ENCODE results near the gene FAM53B. TPM values are rescaled to one million over a fixed set of nuclear protein-coding genes. Genes with fewer than 3 reads are reported as not detected.

FAM53B gene
- polyA plus RNA-seq, 1 of the 3 experiments (the other 2 are of a cell fraction): 5.6 TPM

DNA sequence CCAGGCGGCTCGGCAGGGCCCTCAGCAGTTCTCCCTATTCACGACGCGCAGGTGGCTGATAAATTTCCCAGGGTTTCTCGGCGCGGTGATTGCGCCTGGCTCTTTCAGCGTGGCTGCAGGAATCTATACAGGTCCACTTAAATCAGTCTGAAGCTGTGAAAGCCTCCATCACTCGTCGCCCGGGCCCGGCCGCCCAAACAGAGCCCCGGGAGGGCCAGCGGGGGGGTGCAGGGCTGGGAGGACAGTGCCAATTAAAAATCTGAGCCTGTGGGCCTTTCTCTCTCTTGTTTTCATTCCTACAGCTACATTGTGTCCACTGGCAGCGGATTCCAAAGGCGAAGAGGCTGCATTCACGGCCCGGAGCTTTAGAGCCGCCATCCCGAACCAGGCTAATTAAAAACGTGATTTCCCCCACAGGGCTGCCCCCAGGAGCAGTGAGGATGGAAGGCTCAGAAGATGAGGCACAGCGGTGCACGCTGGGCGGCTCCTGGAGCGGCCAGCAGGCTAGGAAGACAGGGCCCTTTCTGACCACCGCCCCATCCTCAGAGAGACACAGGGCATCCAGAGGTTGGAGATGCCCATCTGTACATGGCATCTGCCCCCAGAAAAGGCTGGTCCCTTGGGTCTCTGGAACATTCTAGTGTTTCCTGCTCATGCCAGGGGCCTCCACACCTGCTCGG is 100.7 kb downstream of the FAM53B start:
- no peaks in the 10 kb centered on the region for H3K9me3 ChIP-seq
- H3K4me3 ChIP-seq (ENCODE audit: low read depth in 2 of 2, low read length in 1 of 2): no peak overlapping the region
- ChIA-PET CTCF (interaction anchor here (0.9 to 4.1 kb wide), 2 partner anchors 24 to 98 kb away, joined by 3 to 13 read pairs; no protein-coding TSS in a partner anchor), POLR2A (no interaction called here)
- H3K36me3 ChIP-seq (replicated peaks in 1 of 2; ENCODE audit: control insufficient read depth in 1 of 2, insufficient read depth in 2 of 2, low read length in 1 of 2): no peaks in the 10 kb centered on the region
- TF ChIP-seq FOXM1 (IDR thresholded peaks at IDR 0.05; ENCODE audit: low read depth) (no peak), TCF12 (IDR thresholded peaks at IDR 0.05) (no peak), FOSL2 (IDR thresholded peaks at IDR 0.05; ENCODE audit: borderline replicate concordance, low read depth) (no peak), RAD21 (IDR thresholded peaks at IDR 0.05; ENCODE audit: low read length) (no peak), CHD2 (IDR thresholded peaks at IDR 0.05; ENCODE audit: low read length, partially characterized antibody) (no peak), SIN3A (IDR thresholded peaks at IDR 0.05; ENCODE audit: borderline replicate concordance, low read depth, low read length) (no peak), EP300 (IDR thresholded peaks at IDR 0.05; ENCODE audit: borderline replicate concordance in 1 of 2, low read depth in 1 of 2, low read length in 1 of 2) (no peak), REST (IDR thresholded peaks at IDR 0.05; ENCODE audit: low read depth, low read length) (no peak), ELF1 (IDR thresholded peaks at IDR 0.05) (no peak), NRF1 (IDR thresholded peaks at IDR 0.05; ENCODE audit: low read depth, low read length) (no peak), MXI1 (IDR thresholded peaks at IDR 0.05; ENCODE audit: low read depth, low read length) (no peak), SMC3 (IDR thresholded peaks at IDR 0.05; ENCODE audit: low read depth, low read length) (no peak)
- peaks cover 15 to 70% of the 10 kb centered on the region in 2 experiments for H3K4me1 ChIP-seq (ENCODE audit: control insufficient read depth in 1 of 2, insufficient read depth in 2 of 2, low read depth in 1 of 2, low read length in 1 of 2)
- no peak overlapping the region for H3K9ac ChIP-seq
- 96% methylated on average over 22 of the region's 30 CpGs for WGBS (ENCODE audit: low lambda C conversion rate)
- no peak for DNase-seq
- H3K9me2 ChIP-seq: no peaks in the 10 kb centered on the region
- no peaks in the 10 kb centered on the region; the same call in 1 of the 2 replicates for H4K20me1 ChIP-seq (ENCODE audit: insufficient read depth)
- no peak overlapping the region for H2AFZ ChIP-seq (ENCODE audit: low read depth)
- H3K4me2 ChIP-seq: no peak overlapping the region
- H3F3A ChIP-seq (replicated peaks; ENCODE audit: insufficient read depth): peaks cover 1% of the 10 kb centered on the region
- no peak overlapping the region; a peak in 1 of 4 replicates for H3K27ac ChIP-seq (ENCODE audit: low read depth in 2 of 2, low read length in 1 of 2)
- peaks cover 7% of the 10 kb centered on the region; the same call in 1 of the 2 replicates for H3K79me2 ChIP-seq (ENCODE audit: insufficient read depth)
- no peaks in the 10 kb centered on the region for H3K27me3 ChIP-seq (ENCODE audit: insufficient read depth)

DNA sequence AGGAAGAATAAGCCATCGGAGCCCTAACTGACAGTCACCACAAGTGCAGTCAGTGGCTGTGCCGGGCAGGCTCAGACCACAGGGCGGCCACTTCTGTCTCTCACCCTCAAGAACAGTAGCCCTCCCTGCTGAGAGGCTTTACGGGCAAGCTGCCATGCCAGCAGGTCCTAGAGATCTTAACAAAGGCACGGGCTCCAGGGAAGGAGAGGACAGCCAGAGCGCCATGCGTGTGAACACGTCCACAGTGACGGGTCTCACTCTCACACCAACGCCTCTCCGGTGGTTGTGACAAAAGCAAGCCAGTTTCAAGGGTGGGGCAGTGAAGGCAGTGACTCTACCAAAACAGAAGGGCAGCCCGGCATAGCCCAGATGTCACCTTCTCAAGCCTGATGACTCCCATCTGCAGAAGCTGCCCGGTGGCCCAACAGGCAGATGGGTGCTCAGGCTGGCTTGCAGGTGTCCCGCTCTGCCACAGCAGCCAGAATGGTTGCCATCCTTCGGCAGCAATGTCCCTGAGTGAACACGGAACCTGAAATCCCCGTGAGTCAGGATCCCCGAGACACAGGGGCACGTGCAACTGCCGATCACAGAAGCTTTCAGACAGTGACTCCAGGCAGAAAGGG is 102.0 kb downstream of the FAM53B start:
- 96% methylated on average over 20 of the region's 20 CpGs for WGBS (ENCODE audit: low lambda C conversion rate)
- DNase-seq: no peak
- H3K27ac ChIP-seq (ENCODE audit: low read depth in 2 of 2, low read length in 1 of 2): peak overlapping the region in 1 of 2 experiments; percentile 72; a peak in 1 of 4 replicates
- H3K9me3 ChIP-seq: no peaks in the 10 kb centered on the region
- CTCF ChIA-PET: interaction anchor here (0.9 to 4.1 kb wide), 2 partner anchors 23 to 99 kb away, joined by 3 to 13 read pairs; no protein-coding TSS in a partner anchor
- no peak for TF ChIP-seq ELF1 (IDR thresholded peaks at IDR 0.05)
- no peak for TF ChIP-seq FOXM1 (IDR thresholded peaks at IDR 0.05; ENCODE audit: low read depth)
- TF ChIP-seq RCOR1 (IDR thresholded peaks at IDR 0.05; ENCODE audit: low read length): no peak
- TF ChIP-seq, protein P1, sequence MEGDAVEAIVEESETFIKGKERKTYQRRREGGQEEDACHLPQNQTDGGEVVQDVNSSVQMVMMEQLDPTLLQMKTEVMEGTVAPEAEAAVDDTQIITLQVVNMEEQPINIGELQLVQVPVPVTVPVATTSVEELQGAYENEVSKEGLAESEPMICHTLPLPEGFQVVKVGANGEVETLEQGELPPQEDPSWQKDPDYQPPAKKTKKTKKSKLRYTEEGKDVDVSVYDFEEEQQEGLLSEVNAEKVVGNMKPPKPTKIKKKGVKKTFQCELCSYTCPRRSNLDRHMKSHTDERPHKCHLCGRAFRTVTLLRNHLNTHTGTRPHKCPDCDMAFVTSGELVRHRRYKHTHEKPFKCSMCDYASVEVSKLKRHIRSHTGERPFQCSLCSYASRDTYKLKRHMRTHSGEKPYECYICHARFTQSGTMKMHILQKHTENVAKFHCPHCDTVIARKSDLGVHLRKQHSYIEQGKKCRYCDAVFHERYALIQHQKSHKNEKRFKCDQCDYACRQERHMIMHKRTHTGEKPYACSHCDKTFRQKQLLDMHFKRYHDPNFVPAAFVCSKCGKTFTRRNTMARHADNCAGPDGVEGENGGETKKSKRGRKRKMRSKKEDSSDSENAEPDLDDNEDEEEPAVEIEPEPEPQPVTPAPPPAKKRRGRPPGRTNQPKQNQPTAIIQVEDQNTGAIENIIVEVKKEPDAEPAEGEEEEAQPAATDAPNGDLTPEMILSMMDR (IDR thresholded peaks at IDR 0.05): no peak
- no peak for TF ChIP-seq TAF1 (IDR thresholded peaks at IDR 0.05; ENCODE audit: borderline replicate concordance, low read depth, low read length)
- TF ChIP-seq NFIC (IDR thresholded peaks at IDR 0.05; ENCODE audit: borderline replicate concordance): no peak
- TF ChIP-seq EP300 (IDR thresholded peaks at IDR 0.05; ENCODE audit: borderline replicate concordance in 1 of 2, low read depth in 1 of 2, low read length in 1 of 2): no peak
- TF ChIP-seq, protein P2, sequence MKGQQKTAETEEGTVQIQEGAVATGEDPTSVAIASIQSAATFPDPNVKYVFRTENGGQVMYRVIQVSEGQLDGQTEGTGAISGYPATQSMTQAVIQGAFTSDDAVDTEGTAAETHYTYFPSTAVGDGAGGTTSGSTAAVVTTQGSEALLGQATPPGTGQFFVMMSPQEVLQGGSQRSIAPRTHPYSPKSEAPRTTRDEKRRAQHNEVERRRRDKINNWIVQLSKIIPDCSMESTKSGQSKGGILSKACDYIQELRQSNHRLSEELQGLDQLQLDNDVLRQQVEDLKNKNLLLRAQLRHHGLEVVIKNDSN (IDR thresholded peaks at IDR 0.05; ENCODE audit: borderline replicate concordance, low read depth): no peak
- no peak for TF ChIP-seq TCF12 (IDR thresholded peaks at IDR 0.05)
- H3K9ac ChIP-seq: no peak overlapping the region
- no peaks in the 10 kb centered on the region for H3K36me3 ChIP-seq (replicated peaks in 1 of 2; ENCODE audit: control insufficient read depth in 1 of 2, insufficient read depth in 2 of 2, low read length in 1 of 2)
- peaks cover 8 to 57% of the 10 kb centered on the region in 2 experiments; a peak in 2 of 4 replicates for H3K4me1 ChIP-seq (ENCODE audit: control insufficient read depth in 1 of 2, insufficient read depth in 2 of 2, low read depth in 1 of 2, low read length in 1 of 2)
- no peaks in the 10 kb centered on the region for H3K27me3 ChIP-seq (ENCODE audit: insufficient read depth)
- POLR2A ChIA-PET: no interaction called here
- H3F3A ChIP-seq (replicated peaks; ENCODE audit: insufficient read depth): no peaks in the 10 kb centered on the region
- H4K20me1 ChIP-seq (ENCODE audit: insufficient read depth): no peaks in the 10 kb centered on the region; the same call in 1 of the 2 replicates
- H3K79me2 ChIP-seq (ENCODE audit: insufficient read depth): peaks cover 5% of the 10 kb centered on the region; the same call in 1 of the 2 replicates
- H3K4me3 ChIP-seq (ENCODE audit: low read depth in 2 of 2, low read length in 1 of 2): no peak overlapping the region
- no peak overlapping the region for H2AFZ ChIP-seq (ENCODE audit: low read depth)
- no peak overlapping the region for H3K4me2 ChIP-seq
- no peaks in the 10 kb centered on the region for H3K9me2 ChIP-seq
